Transverse colon (tissue), 4 donors: Measurements from ENCODE around the gene PTPRR.

ENCODE experiments used
- POLR2A ChIP-seq: fragments of 450-650 bp; IDR thresholded peaks from one replicate; pipeline ENCODE4 v1.6.1; 2016; ENCODE audit warnings: antibody characterized with exemption, mild to moderate bottlenecking, moderate library complexity
- POLR2AphosphoS5 ChIP-seq, 3 donors: sonication (generic); formaldehyde crosslinking; IDR thresholded peaks; one replicate each; pipeline ENCODE4 v1.6.1; 2016; ENCODE audit warnings: antibody characterized with exemption in 3 of 3
- TF ChIP-seq, protein P1 (sequence below), 5 experiments: fragments of 200-600 bp in 3 of 5; fragments of 450-650 bp in 2 of 5; sonication (generic) in 3 of 5; IDR thresholded peaks; 1 replicate in 2 of 5; 2 replicates in 3 of 5; pipeline ENCODE4 v1.5.1; 2016 to 2017; ENCODE audit warnings: antibody characterized with exemption in 5 of 5, inconsistent platforms in 3 of 5, mild to moderate bottlenecking in 2 of 5, moderate library complexity in 1 of 5

GRCh38 chr12:70663838-70664237 is 256.7 kb downstream of the PTPRR start:
- TF ChIP-seq POLR2AphosphoS5 (IDR thresholded peaks at IDR 0.05) = no peak
- TF ChIP-seq, protein P1, sequence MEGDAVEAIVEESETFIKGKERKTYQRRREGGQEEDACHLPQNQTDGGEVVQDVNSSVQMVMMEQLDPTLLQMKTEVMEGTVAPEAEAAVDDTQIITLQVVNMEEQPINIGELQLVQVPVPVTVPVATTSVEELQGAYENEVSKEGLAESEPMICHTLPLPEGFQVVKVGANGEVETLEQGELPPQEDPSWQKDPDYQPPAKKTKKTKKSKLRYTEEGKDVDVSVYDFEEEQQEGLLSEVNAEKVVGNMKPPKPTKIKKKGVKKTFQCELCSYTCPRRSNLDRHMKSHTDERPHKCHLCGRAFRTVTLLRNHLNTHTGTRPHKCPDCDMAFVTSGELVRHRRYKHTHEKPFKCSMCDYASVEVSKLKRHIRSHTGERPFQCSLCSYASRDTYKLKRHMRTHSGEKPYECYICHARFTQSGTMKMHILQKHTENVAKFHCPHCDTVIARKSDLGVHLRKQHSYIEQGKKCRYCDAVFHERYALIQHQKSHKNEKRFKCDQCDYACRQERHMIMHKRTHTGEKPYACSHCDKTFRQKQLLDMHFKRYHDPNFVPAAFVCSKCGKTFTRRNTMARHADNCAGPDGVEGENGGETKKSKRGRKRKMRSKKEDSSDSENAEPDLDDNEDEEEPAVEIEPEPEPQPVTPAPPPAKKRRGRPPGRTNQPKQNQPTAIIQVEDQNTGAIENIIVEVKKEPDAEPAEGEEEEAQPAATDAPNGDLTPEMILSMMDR (IDR thresholded peaks at IDR 0.05) = no peak
- TF ChIP-seq POLR2A = no peak
